ENCODE results near the gene RARA. TPM values are rescaled to one million over a fixed set of nuclear protein-coding genes. Genes with fewer than 3 reads are reported as not detected.

The RARA gene
- total and polyA plus RNA-seq, 11 donors: 14.1 to 41.4 (median 19.4) TPM

DNA sequence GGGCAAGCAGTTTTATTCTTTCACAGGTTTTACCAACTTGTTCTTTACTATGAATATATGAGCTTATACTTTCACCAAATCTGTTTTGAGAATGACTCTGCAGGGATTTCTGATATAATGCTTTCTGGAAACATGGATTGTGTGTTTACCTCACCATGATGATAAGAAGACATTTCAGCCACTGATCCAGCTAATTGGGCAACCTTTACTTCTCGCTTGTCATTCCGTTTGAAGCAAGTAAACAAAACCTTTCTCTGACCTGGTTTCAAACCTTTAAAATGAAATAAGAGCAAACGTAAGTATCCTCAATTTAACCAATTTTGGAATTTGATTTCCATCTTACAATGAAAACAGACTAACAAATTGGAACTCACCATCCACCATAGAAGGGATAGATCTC lies 95.0 kb downstream of the RARA start:
- Histone ChIP-seq H3K27ac (no peak overlapping the region), H3K9me3 (no peaks in the 10 kb centered on the region), H3K36me3 (peaks cover 0 to 21% (median 0%) of the 10 kb centered on the region in 9 donors), H3K4me1 (no peaks in the 10 kb centered on the region), H3K27me3 (no peaks in the 10 kb centered on the region), H3K4me3 (no peak overlapping the region)
- intact Hi-C loops (cut with DNase I): loop anchor here in 3 of 10 donors (2.0 to 5.0 kb wide), 5 partner anchors 33 to 128 kb away; partner anchors contain the start of genes GJD3 (in 2 of the 3) and IGFBP4 (in 1 of the 3)
- 91 to 94% (median 92%) methylated on average over 3 of the region's 3 CpGs for WGBS, 4 donors
- ATAC-seq: no peak
- no peak for DNase-seq
- no peak for TF ChIP-seq POLR2A (IDR thresholded peaks at IDR 0.05)

Other genes with a start within 250 kb of the RARA start
- 100 to 1,000 TPM in 1 of 9 donors, 10 to 100 TPM in 8; 63.2 to 105 (median 73.2) TPM for gene THRA, start 246.2 kb upstream of the RARA start, total RNA-seq
- gene THRA, start 246.2 kb upstream of the RARA start, polyA plus RNA-seq: 10 to 100 TPM; 50.6 to 56.2 TPM
- gene NR1D1, start 208.6 kb upstream of the RARA start, total RNA-seq: 10 to 100 TPM in 6 of 9 donors, 1 to 10 TPM in 3; 5.8 to 36.1 (median 21.8) TPM
- gene NR1D1, start 208.6 kb upstream of the RARA start, polyA plus RNA-seq: 10 to 100 TPM in 1 of 2 donors, 1 to 10 TPM in 1; 6.1 to 20.2 TPM
- gene MSL1, start 187.2 kb upstream of the RARA start, total RNA-seq: 10 to 100 TPM; 32.0 to 54.1 (median 45.1) TPM
- gene MSL1, start 187.2 kb upstream of the RARA start, polyA plus RNA-seq: 10 to 100 TPM; 32.2 to 54.7 TPM
- 10 to 100 TPM; 26.5 to 54.3 (median 42.2) TPM for gene CASC3, start 168.6 kb upstream of the RARA start, total RNA-seq
- gene CASC3, start 168.6 kb upstream of the RARA start, polyA plus RNA-seq: 10 to 100 TPM; 27.9 to 33.4 TPM
- gene RAPGEFL1, start 131.7 kb upstream of the RARA start, total RNA-seq: 1 to 10 TPM; 2.2 to 4.8 (median 2.9) TPM
- 1 to 10 TPM; 3.3 to 6.6 TPM for gene RAPGEFL1, start 131.7 kb upstream of the RARA start, polyA plus RNA-seq
- gene WIPF2, start 89.9 kb upstream of the RARA start, total RNA-seq: 10 to 100 TPM in 6 of 9 donors, 1 to 10 TPM in 3; 8.4 to 17.6 (median 11.2) TPM
- 10 to 100 TPM in 1 of 2 donors, 1 to 10 TPM in 1; 6.6 to 12.2 TPM for gene WIPF2, start 89.9 kb upstream of the RARA start, polyA plus RNA-seq
- 1 to 10 TPM in 2 of 9 donors, under 1 TPM in 7; 0.07 to 9.8 (median 0.69) TPM for gene CDC6, start 21.3 kb upstream of the RARA start, total RNA-seq
- gene CDC6, start 21.3 kb upstream of the RARA start, polyA plus RNA-seq: 1 to 10 TPM in 1 of 2 donors, under 1 TPM in 1; 0.34 to 2.8 TPM
- 1 to 10 TPM; 1.2 to 8.7 (median 2.2) TPM for gene GJD3, start 55.6 kb downstream of the RARA start, total RNA-seq
- gene GJD3, start 55.6 kb downstream of the RARA start, polyA plus RNA-seq: under 1 TPM; 0.30 to 0.35 TPM
- 10 to 100 TPM in 1 of 9 donors, 1 to 10 TPM in 5, under 1 TPM in 3; 0.39 to 28.9 (median 1.7) TPM for gene TOP2A, start 108.7 kb downstream of the RARA start, total RNA-seq
- under 1 TPM; 0.11 to 0.28 TPM for gene TOP2A, start 108.7 kb downstream of the RARA start, polyA plus RNA-seq
- 100 to 1,000 TPM; 103 to 342 (median 129) TPM for gene IGFBP4, start 134.3 kb downstream of the RARA start, total RNA-seq
- gene IGFBP4, start 134.3 kb downstream of the RARA start, polyA plus RNA-seq: 100 to 1,000 TPM; 136 to 174 TPM
- under 1 TPM in 2 of 9 donors, not detected in 7; 0.16 to 0.91 TPM for gene TNS4, start 192.4 kb downstream of the RARA start, total RNA-seq
- not detected for gene TNS4, start 192.4 kb downstream of the RARA start, polyA plus RNA-seq